ENCODE results near the gene SPAG16. TPM values are rescaled to one million over a fixed set of nuclear protein-coding genes. Genes with fewer than 3 reads are reported as not detected.

Gene SPAG16
- total RNA-seq, 1 experiment from 2014 or later: 17.3 TPM

DNA sequence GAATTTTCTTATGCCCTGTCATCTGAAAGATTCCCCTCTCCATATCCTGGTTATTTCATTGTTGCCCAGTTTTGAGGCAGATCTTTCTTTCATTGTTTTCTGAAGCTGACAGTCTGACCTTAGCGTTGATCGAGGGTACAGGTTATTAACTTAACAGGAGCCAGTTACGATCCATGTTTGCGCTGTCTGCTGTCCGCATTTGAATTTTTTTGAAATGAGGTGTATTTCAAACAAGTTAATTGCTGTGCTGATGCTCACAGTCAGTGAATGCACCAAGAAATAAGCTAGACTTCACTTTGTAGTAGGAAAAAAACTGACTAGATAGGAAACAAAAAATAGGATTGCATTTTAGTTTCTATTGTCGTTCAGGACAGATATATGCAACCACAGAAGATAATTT is 34.8 kb upstream of the SPAG16 start:
- H3K4me1 ChIP-seq (ENCODE audit: insufficient read depth, low read length): no peaks in the 10 kb centered on the region
- H4K8ac ChIP-seq (replicated peaks; ENCODE audit: insufficient read length, low read depth, low read length): no peak overlapping the region
- H2BK15ac ChIP-seq (ENCODE audit: low read depth, low read length): no peak overlapping the region
- no peak overlapping the region for H2AFZ ChIP-seq (ENCODE audit: low read length)
- no peak overlapping the region for H4K5ac ChIP-seq (ENCODE audit: insufficient read length, low read depth, low read length)
- TF ChIP-seq, protein P1, sequence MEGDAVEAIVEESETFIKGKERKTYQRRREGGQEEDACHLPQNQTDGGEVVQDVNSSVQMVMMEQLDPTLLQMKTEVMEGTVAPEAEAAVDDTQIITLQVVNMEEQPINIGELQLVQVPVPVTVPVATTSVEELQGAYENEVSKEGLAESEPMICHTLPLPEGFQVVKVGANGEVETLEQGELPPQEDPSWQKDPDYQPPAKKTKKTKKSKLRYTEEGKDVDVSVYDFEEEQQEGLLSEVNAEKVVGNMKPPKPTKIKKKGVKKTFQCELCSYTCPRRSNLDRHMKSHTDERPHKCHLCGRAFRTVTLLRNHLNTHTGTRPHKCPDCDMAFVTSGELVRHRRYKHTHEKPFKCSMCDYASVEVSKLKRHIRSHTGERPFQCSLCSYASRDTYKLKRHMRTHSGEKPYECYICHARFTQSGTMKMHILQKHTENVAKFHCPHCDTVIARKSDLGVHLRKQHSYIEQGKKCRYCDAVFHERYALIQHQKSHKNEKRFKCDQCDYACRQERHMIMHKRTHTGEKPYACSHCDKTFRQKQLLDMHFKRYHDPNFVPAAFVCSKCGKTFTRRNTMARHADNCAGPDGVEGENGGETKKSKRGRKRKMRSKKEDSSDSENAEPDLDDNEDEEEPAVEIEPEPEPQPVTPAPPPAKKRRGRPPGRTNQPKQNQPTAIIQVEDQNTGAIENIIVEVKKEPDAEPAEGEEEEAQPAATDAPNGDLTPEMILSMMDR (conservative IDR thresholded peaks at IDR 0.05): no peak
- no peaks in the 10 kb centered on the region for H3K27me3 Mint-ChIP-seq (ENCODE audit: low read depth)
- H3K23me2 ChIP-seq (ENCODE audit: insufficient read length, low read depth, low read length, poor library complexity, severe bottlenecking): no peaks in the 10 kb centered on the region
- H3K27ac Mint-ChIP-seq: no peak overlapping the region
- no peaks in the 10 kb centered on the region for H4K20me1 ChIP-seq (ENCODE audit: control insufficient read depth, insufficient read depth, insufficient read length)
- H3K14ac ChIP-seq (ENCODE audit: insufficient read depth, low read length): no peak overlapping the region
- H3K56ac ChIP-seq (ENCODE audit: insufficient read length, low read depth, low read length): no peak overlapping the region
- H3K18ac ChIP-seq (ENCODE audit: insufficient read length, low read depth, low read length): no peak overlapping the region
- no peak for DNase-seq
- peaks cover 10 to 11% of the 10 kb centered on the region in 2 experiments for H3K4me1 Mint-ChIP-seq
- H2AK5ac ChIP-seq (ENCODE audit: insufficient read length, low read length): no peak overlapping the region
- no peaks in the 10 kb centered on the region for H3K36me3 Mint-ChIP-seq (ENCODE audit: insufficient read depth in 1 of 3, low read depth in 3 of 3)
- H3K4ac ChIP-seq (ENCODE audit: low read depth, low read length): no peak overlapping the region
- H3K4me3 Mint-ChIP-seq: no peak overlapping the region
- no peaks in the 10 kb centered on the region for H3K79me2 ChIP-seq (ENCODE audit: insufficient read depth, low read length)
- no peak overlapping the region for H3T11ph ChIP-seq (ENCODE audit: low read length)
- H3K9me3 ChIP-seq (ENCODE audit: control insufficient read depth, low read depth, low read length): no peaks in the 10 kb centered on the region
- no peak overlapping the region for H3K27ac ChIP-seq (ENCODE audit: insufficient read length, low read depth, low read length)
- H3K9me3 Mint-ChIP-seq: no peaks in the 10 kb centered on the region
- no peak overlapping the region for H3K23ac ChIP-seq (ENCODE audit: insufficient read length, low read depth, low read length)
- no peak overlapping the region for H4K91ac ChIP-seq (ENCODE audit: insufficient read length, low read depth, low read length)
- H3K79me1 ChIP-seq (ENCODE audit: insufficient read depth, low read depth, low read length, poor library complexity, severe bottlenecking): no peaks in the 10 kb centered on the region
- H2BK5ac ChIP-seq (ENCODE audit: insufficient read length, low read length): no peak overlapping the region
- no peak overlapping the region for H2BK12ac ChIP-seq (ENCODE audit: insufficient read length, low read depth, low read length)
- no peak overlapping the region for H3K4me2 ChIP-seq (ENCODE audit: insufficient read depth, insufficient read length, low read length)
- H2BK120ac ChIP-seq (ENCODE audit: low read depth, low read length, poor library complexity, severe bottlenecking): no peak overlapping the region
- H3K9ac ChIP-seq (ENCODE audit: extremely low read depth, insufficient read length, low read length): no peak overlapping the region
- H3K27me3 ChIP-seq (ENCODE audit: insufficient read depth, low read length): no peaks in the 10 kb centered on the region
- H2BK20ac ChIP-seq (ENCODE audit: low read depth, low read length, poor library complexity, severe bottlenecking): no peak overlapping the region
- no CpG with 5 or more reads among the region's 6 CpGs for WGBS (ENCODE audit: extremely low coverage, insufficient read length, low lambda C conversion rate)

All from H9 (cell line).